GM12878 (cell line): ENCODE results near the gene BAX. TPM values are rescaled to one million over a fixed set of nuclear protein-coding genes. Genes with fewer than 3 reads are reported as not detected.

ENCODE experiments used
- ATAC-seq: fragments of 200-7000 bp; cut with Tn5 transposase; 3 replicates; pipeline ENCODE4 v1.9.1; 2020; ENCODE audit warnings: mild to moderate bottlenecking, moderate library complexity
- BruUV-seq: library from RNA; stranded (reverse); fragments of 400-500 nt; replicated peaks from 2 replicates; lab custom pipeline; 2021; lab: Mats Ljungman, UMichigan
- CTCF ChIA-PET: fragments of 300-600 bp; sonication (Branson Sonifier 250); formaldehyde crosslinking; extraction: SDS; loops from one replicate; lab custom pipeline; 2021; ENCODE audit warnings: inconsistent platforms; lab: Yijun Ruan, JAX
- POLR2A ChIA-PET: fragments of 350-600 bp; formaldehyde crosslinking; extraction: SDS; loops from one replicate; lab custom pipeline; 2021; ENCODE audit warnings: inconsistent platforms; lab: Charles Lee
- RAD21 ChIA-PET: fragments of 300-600 bp; sonication (Branson Sonifier 250); formaldehyde crosslinking; loops from one replicate; lab custom pipeline; 2023; ENCODE audit warnings: antibody characterized with exemption; ENCODE audit not compliant: unreplicated experiment; lab: Charles Lee
- SMC1A ChIA-PET: fragments of 300-600 bp; sonication (Branson Sonifier 250); formaldehyde crosslinking; loops from one replicate; lab custom pipeline; 2023; ENCODE audit not compliant: unreplicated experiment, uncharacterized antibody; lab: Charles Lee
- DNase-seq: peaks from one replicate; pipeline ENCODE4 v3.0.0-alpha.2; 2011; ENCODE audit warnings: low read depth, low spot score
- FAIRE-seq: peaks from 3 replicates; lab custom pipeline; 2011; peaks lifted over from hg19 to GRCh38; lab: Jason Lieb, UNC
- H2AFZ ChIP-seq: 2 replicates; pipeline ENCODE4 v1.6.0; 2011; ENCODE audit warnings: low read depth, low read length, control low read depth; ENCODE audit not compliant: control insufficient read depth
- H3K27ac ChIP-seq: 2 replicates; pipeline ENCODE4 v1.5.1; 2011; ENCODE audit warnings: control low read depth; ENCODE audit not compliant: control insufficient read depth, insufficient read depth
- H3K27me3 ChIP-seq, 2 experiments: replicated peaks in 1 of 2; 2 replicates each; pipeline versions ENCODE4 v1.6.0 to v1.6.1; 2011; ENCODE audit warnings: low read length in 1 of 2; ENCODE audit not compliant: control insufficient read depth in 2 of 2, insufficient read depth in 2 of 2
- H3K36me3 ChIP-seq, 2 experiments: 2 replicates each; pipeline ENCODE4 v1.5.1; 2011; ENCODE audit warnings: low read length in 1 of 2; ENCODE audit not compliant: control insufficient read depth in 2 of 2, insufficient read depth in 2 of 2
- H3K4me1 ChIP-seq: 2 replicates; pipeline ENCODE4 v1.6.1; 2011; ENCODE audit warnings: mild to moderate bottlenecking, low read length, moderate library complexity, mixed read lengths; ENCODE audit not compliant: control insufficient read depth, insufficient read depth
- H3K4me2 ChIP-seq: 2 replicates; pipeline ENCODE4 v1.6.0; 2011; ENCODE audit warnings: control low read depth; ENCODE audit not compliant: control insufficient read depth, insufficient read depth
- H3K4me3 ChIP-seq: fragments of 200-600 bp; sonication (generic); 2 replicates; pipeline ENCODE4 v1.5.1; 2016
- H3K79me2 ChIP-seq: 2 replicates; pipeline ENCODE4 v1.6.0; 2011; ENCODE audit warnings: low read length; ENCODE audit not compliant: control insufficient read depth, insufficient read depth
- H3K9ac ChIP-seq: 2 replicates; pipeline ENCODE4 v1.8.0; 2011; ENCODE audit warnings: low read length, control low read depth, mixed read lengths; ENCODE audit not compliant: control insufficient read depth, insufficient read depth
- H3K9me3 ChIP-seq: replicated peaks from 3 replicates; pipeline ENCODE4 v1.5.1; 2011; ENCODE audit warnings: mild to moderate bottlenecking, low read length; ENCODE audit not compliant: control insufficient read depth, insufficient read depth
- H4K20me1 ChIP-seq: 2 replicates; pipeline ENCODE4 v1.6.0; 2011; ENCODE audit not compliant: control insufficient read depth, insufficient read depth
- ATF7 ChIP-seq: fragments of 450-650 bp; IDR thresholded peaks from 2 replicates; pipeline ENCODE4 v1.6.1; 2016; ENCODE audit warnings: low read depth, mild to moderate bottlenecking
- CBFB ChIP-seq: IDR thresholded peaks from 2 replicates; pipeline ENCODE4 v1.6.1; 2016; ENCODE audit warnings: antibody characterized with exemption, low read depth
- CBX5 ChIP-seq: sonication (generic); IDR thresholded peaks from 2 replicates; pipeline ENCODE4 v1.6.1; 2016; ENCODE audit warnings: low read depth, moderate library complexity, mild to moderate bottlenecking, inconsistent platforms
- HCFC1 ChIP-seq: fragments of 150-350 bp; IDR thresholded peaks from 2 replicates; pipeline ENCODE4 v1.6.1; 2014; ENCODE audit warnings: low read length
- HSF1 ChIP-seq: fragments of 150-350 bp; IDR thresholded peaks from 2 replicates; pipeline ENCODE4 v1.6.1; 2014; ENCODE audit warnings: mild to moderate bottlenecking, low read depth, low read length
- IKZF1 ChIP-seq: fragments of 450-650 bp; conservative IDR thresholded peaks from 2 replicates; pipeline ENCODE4 v1.6.1; 2017; ENCODE audit warnings: antibody characterized with exemption, mild to moderate bottlenecking
- MTA2 ChIP-seq: fragments of 450-650 bp; IDR thresholded peaks from 2 replicates; pipeline ENCODE4 v1.6.1; 2016; ENCODE audit warnings: low read depth, mild to moderate bottlenecking, moderate library complexity
- MYC ChIP-seq: IDR thresholded peaks from 2 replicates; pipeline ENCODE4 v1.6.1; 2011; ENCODE audit warnings: mild to moderate bottlenecking, low read length, moderate library complexity, inconsistent platforms; ENCODE audit not compliant: insufficient read depth, insufficient replicate concordance, insufficient read length, severe bottlenecking
- NR2C1 ChIP-seq: fragments of 450-650 bp; IDR thresholded peaks from 2 replicates; pipeline ENCODE4 v1.6.1; 2017; ENCODE audit warnings: antibody characterized with exemption, mild to moderate bottlenecking, moderate library complexity
- RELA ChIP-seq: fragments of 450-650 bp; IDR thresholded peaks from 2 replicates; pipeline ENCODE4 v1.8.0; 2014; ENCODE audit warnings: borderline replicate concordance; ENCODE audit not compliant: partially characterized antibody
- SREBF1 ChIP-seq: IDR thresholded peaks from 2 replicates; pipeline ENCODE4 v1.6.1; 2012; ENCODE audit warnings: mild to moderate bottlenecking, low read length
- WGBS: methylation state at CpG from one replicate; pipeline ENCODE4 v1.1.6; 2016; ENCODE audit warnings: low lambda C conversion rate; ENCODE audit not compliant: insufficient replicate concordance, insufficient coverage; ENCODE audit errors: missing lambda C conversion rate; 5-methylcytosine and 5-hydroxymethylcytosine counted together
- in situ Hi-C: fragments of 300-500 bp; cut with MboI; formaldehyde crosslinking; loops from 9 replicates; pipeline ENCODE4 v1.14.3; 2018; ENCODE audit warnings: mixed read lengths
- intact Hi-C: fragments of 100-400 bp; cut with micrococcal nuclease; formaldehyde crosslinking; loops from one replicate; pipeline ENCODE4 v1.14.2; 2022; ENCODE audit not compliant: unreplicated experiment
- polyA plus RNA-seq, 11 experiments: library from polyadenylated mRNA; depleted of rRNA in 4 of 11; unstranded in 6 of 11; stranded (reverse) in 5 of 11; fragments of >200 nt; fragmentation: Nextera tagmentation in 4 of 11; fragmentation: Illumina TruSeq in 1 of 11; extraction: Ambion mirVana in 4 of 11; extraction: Trizol in 1 of 11; gene quantifications; 1 replicate in 1 of 11; 2 replicates in 10 of 11; pipeline versions ENCODE4 v1.2.1 to v1.2.3, GENCODE V29; 2011 to 2016; ENCODE audit warnings: inconsistent platforms in 2 of 11, missing spikeins in 2 of 11, low read depth in 1 of 11
- total RNA-seq, 4 experiments: library from RNA; depleted of rRNA in 3 of 4; stranded (reverse); fragments of >200 nt in 3 of 4; fragmentation: Illumina TruSeq in 1 of 4; extraction: Trizol in 1 of 4; gene quantifications; 2 replicates each; pipeline versions ENCODE4 v1.2.1 to v1.2.3, GENCODE V29; 2013 to 2021

The BAX gene
- total and polyA plus RNA-seq, 10 of the 15 experiments (the other 5 are each of a cell fraction or from before 2014, with no cell fraction given) = 7.2 to 221 (median 137) TPM

GRCh38 chr19:48989701-48990291, 35.1 kb downstream of the BAX start:
- ChIA-PET POLR2A (no interaction called here), SMC1A (interaction anchor here (1.1 kb wide), 1 partner anchor 11 kb away, joined by 3 read pairs; no protein-coding TSS in a partner anchor), RAD21 (no interaction called here), CTCF (interaction anchor here (1.0 to 2.5 kb wide), 4 partner anchors 10 to 315 kb away, joined by 3 to 7 read pairs (median 3); no protein-coding TSS in a partner anchor)
- no peaks in the 10 kb centered on the region for H3K27me3 ChIP-seq
- DNase-seq = no peak
- no peak for FAIRE-seq
- H3K4me1 ChIP-seq = peaks cover 3% of the 10 kb centered on the region
- no TSS peak for BruUV-seq
- H3K9me3 ChIP-seq = no peaks in the 10 kb centered on the region
- H3K36me3 ChIP-seq = peaks cover 4 to 19% of the 10 kb centered on the region in 2 experiments; a peak in 3 of 4 replicates
- intact Hi-C loops = no loop called here
- no peak for ATAC-seq
- in situ Hi-C loops = no loop called here
- no peak for TF ChIP-seq IKZF1
- no peak for TF ChIP-seq MYC
- no peak for TF ChIP-seq CBX5
- no peak overlapping the region for H3K4me3 ChIP-seq
- WGBS = 88% methylated on average over 16 of the region's 17 CpGs
- H3K9ac ChIP-seq = no peak overlapping the region
- H2AFZ ChIP-seq = no peak overlapping the region
- H3K79me2 ChIP-seq = peaks cover 39% of the 10 kb centered on the region
- H3K4me2 ChIP-seq = peak overlapping the region; percentile 7; the same call in 1 of the 2 replicates
- no peaks in the 10 kb centered on the region for H4K20me1 ChIP-seq
- no peak overlapping the region for H3K27ac ChIP-seq

DNA sequence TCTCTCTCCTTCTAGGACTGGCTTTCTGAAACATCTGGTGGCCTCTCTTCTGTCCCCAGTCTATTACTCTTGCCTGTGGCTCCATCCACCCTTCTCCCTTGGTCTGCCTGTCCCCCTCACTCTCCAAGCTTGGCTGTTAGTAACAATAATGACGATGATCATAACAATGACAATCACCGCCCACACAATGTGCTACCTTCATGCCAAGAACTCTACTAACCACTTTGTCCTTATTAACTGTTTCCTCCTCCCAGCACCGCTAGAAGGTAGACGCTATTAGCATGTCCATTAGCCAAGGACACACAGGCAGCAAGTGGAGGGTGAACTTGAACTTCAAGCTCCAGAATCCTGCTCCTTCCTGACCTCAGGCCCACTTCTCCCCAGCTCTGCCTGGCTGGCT, 35.7 kb downstream of the BAX start:
- no peaks in the 10 kb centered on the region for H4K20me1 ChIP-seq
- POLR2A ChIA-PET = no interaction called here
- no peak overlapping the region for H3K9ac ChIP-seq
- TF ChIP-seq NR2C1 = no peak
- no peak for TF ChIP-seq MTA2
- no peak for TF ChIP-seq SREBF1
- no peak for TF ChIP-seq RELA
- no peak for TF ChIP-seq ATF7
- no peak for TF ChIP-seq HCFC1
- TF ChIP-seq CBFB = no peak
- no peak for TF ChIP-seq MYC
- no peak for TF ChIP-seq HSF1
- TF ChIP-seq, all 136 proteins: peak for 0
- TSS peak; percentile 30 for BruUV-seq
- ChIA-PET SMC1A (interaction anchor here (1.1 kb wide), 1 partner anchor 12 kb away, joined by 3 read pairs; no protein-coding TSS in a partner anchor), RAD21 (no interaction called here), CTCF (interaction anchor here (1.1 to 4.0 kb wide), 2 partner anchors 11 to 19 kb away, joined by 3 to 55 read pairs; no protein-coding TSS in a partner anchor)
- Histone ChIP-seq H3K79me2 (peaks cover 45% of the 10 kb centered on the region), H3K4me3 (no peak overlapping the region), H3K27ac (no peak overlapping the region), H3K4me2 (peak overlapping the region; percentile 7; the same call in 1 of the 2 replicates), H2AFZ (no peak overlapping the region), H3K36me3 (peaks cover 0 to 15% of the 10 kb centered on the region in 2 experiments; a peak in 3 of 4 replicates), H3K4me1 (peaks cover 3% of the 10 kb centered on the region), H3K9me3 (no peaks in the 10 kb centered on the region), H3K27me3 (no peaks in the 10 kb centered on the region)
- 100% methylated on average over 4 of the region's 4 CpGs for WGBS
- in situ Hi-C loops (no loop called here), intact Hi-C loops (no loop called here)
- no peak for DNase-seq
- ATAC-seq = no peak
- peak; percentile 54 for FAIRE-seq
